Tibial nerve (tissue), 4 donors: Measurements from ENCODE around the gene PTPRG. TPM values are rescaled to one million over a fixed set of nuclear protein-coding genes. Genes with fewer than 3 reads are reported as not detected.

ENCODE experiments used
- DNase-seq, 2 donors: peaks; one replicate each; pipeline ENCODE4 v3.0.0-alpha.2; 2019; ENCODE audit warnings: low spot score in 2 of 2
- H3K27ac ChIP-seq, 4 donors: fragments of 200-600 bp; sonication (generic) in 3 of 4; one replicate each; pipeline ENCODE4 v1.5.1; 2017 to 2019; ENCODE audit warnings: mild to moderate bottlenecking in 1 of 4
- H3K27me3 ChIP-seq, 2 donors: fragments of 200-600 bp; sonication (generic) in 1 of 2; one replicate each; pipeline versions ENCODE4 v1.5.1 to v1.6.0; 2017 to 2019
- H3K36me3 ChIP-seq, 3 donors: fragments of 200-600 bp; sonication (generic); one replicate each; pipeline ENCODE4 v1.5.1; 2018 to 2019
- H3K4me1 ChIP-seq, 4 donors: fragments of 200-600 bp; sonication (generic) in 3 of 4; one replicate each; pipeline ENCODE4 v1.5.1; 2017 to 2019
- H3K4me3 ChIP-seq, 4 donors: fragments of 200-600 bp; sonication (generic) in 3 of 4; one replicate each; pipeline ENCODE4 v1.5.1; 2017 to 2019; ENCODE audit warnings: mild to moderate bottlenecking in 1 of 4, moderate library complexity in 1 of 4
- H3K9me3 ChIP-seq, 4 donors: fragments of 200-600 bp; sonication (generic) in 3 of 4; one replicate each; pipeline ENCODE4 v1.5.1; 2017 to 2019
- EP300 ChIP-seq, 2 donors: sonication (generic); formaldehyde crosslinking; IDR thresholded peaks; one replicate each; pipeline ENCODE4 v1.6.1; 2017; ENCODE audit warnings: antibody characterized with exemption in 2 of 2, mild to moderate bottlenecking in 1 of 2
- POLR2A ChIP-seq, 2 donors: fragments of 450-650 bp; IDR thresholded peaks; one replicate each; pipeline ENCODE4 v1.6.1; 2017; ENCODE audit warnings: antibody characterized with exemption in 2 of 2, mild to moderate bottlenecking in 2 of 2, moderate library complexity in 2 of 2
- WGBS, 2 donors: methylation state at CpG; one replicate each; pipeline ENCODE4 v1.1.5; 2018; 5-methylcytosine and 5-hydroxymethylcytosine counted together
- total RNA-seq, 4 donors: library from RNA; depleted of rRNA; stranded (reverse); fragments of >200 nt; gene quantifications; one replicate each; pipeline ENCODE4 v1.1.0, GENCODE V29; 2016
- TF ChIP-seq, protein P1 (sequence below), 5 experiments: fragments of 200-600 bp in 3 of 5; fragments of 450-650 bp in 2 of 5; sonication (generic) in 3 of 5; IDR thresholded peaks; one replicate each; pipeline ENCODE4 v1.5.1; 2016 to 2019; ENCODE audit warnings: antibody characterized with exemption in 5 of 5, mild to moderate bottlenecking in 3 of 5, moderate library complexity in 2 of 5

PTPRG gene
- total RNA-seq, 4 donors from 2014 or later = 112 to 174 (median 121) TPM

DNA sequence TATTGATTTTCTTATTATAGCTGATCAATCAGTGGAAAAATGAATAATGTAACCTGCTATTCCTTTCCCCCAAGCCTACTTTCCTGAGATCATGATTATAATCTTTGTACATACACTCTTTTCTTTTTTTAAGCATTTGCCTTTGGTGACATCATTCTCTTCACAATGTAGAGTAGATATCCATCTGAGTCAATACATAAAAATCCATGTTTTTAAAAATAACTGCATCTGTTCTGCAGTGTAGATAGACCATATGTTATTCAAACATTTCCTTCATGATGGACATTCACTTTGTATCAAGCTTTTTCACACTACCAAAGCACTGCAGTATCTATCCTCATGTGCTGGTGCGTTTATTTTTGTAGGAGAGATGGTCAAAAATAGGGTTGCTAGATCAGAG is 211.1 kb downstream of the PTPRG start:
- Histone ChIP-seq H3K36me3 (no peaks in the 10 kb centered on the region), H3K27me3 (no peaks in the 10 kb centered on the region), H3K9me3 (no peaks in the 10 kb centered on the region), H3K4me1 (peaks cover 0 to 13% (median 0%) of the 10 kb centered on the region in 4 donors), H3K27ac (no peak overlapping the region), H3K4me3 (no peak overlapping the region)
- 85 to 97% methylated on average over 1 of the region's 1 CpG for WGBS, 2 donors
- no peak for TF ChIP-seq POLR2A (IDR thresholded peaks at IDR 0.05)
- TF ChIP-seq EP300 (IDR thresholded peaks at IDR 0.05) = no peak
- TF ChIP-seq, protein P1, sequence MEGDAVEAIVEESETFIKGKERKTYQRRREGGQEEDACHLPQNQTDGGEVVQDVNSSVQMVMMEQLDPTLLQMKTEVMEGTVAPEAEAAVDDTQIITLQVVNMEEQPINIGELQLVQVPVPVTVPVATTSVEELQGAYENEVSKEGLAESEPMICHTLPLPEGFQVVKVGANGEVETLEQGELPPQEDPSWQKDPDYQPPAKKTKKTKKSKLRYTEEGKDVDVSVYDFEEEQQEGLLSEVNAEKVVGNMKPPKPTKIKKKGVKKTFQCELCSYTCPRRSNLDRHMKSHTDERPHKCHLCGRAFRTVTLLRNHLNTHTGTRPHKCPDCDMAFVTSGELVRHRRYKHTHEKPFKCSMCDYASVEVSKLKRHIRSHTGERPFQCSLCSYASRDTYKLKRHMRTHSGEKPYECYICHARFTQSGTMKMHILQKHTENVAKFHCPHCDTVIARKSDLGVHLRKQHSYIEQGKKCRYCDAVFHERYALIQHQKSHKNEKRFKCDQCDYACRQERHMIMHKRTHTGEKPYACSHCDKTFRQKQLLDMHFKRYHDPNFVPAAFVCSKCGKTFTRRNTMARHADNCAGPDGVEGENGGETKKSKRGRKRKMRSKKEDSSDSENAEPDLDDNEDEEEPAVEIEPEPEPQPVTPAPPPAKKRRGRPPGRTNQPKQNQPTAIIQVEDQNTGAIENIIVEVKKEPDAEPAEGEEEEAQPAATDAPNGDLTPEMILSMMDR (IDR thresholded peaks at IDR 0.05) = no peak
- no peak for DNase-seq

- 54 to 59% methylated on average over 7 of the region's 7 CpGs for WGBS, 2 donors
- Histone ChIP-seq H3K4me1 (peaks cover 0 to 13% (median 0%) of the 10 kb centered on the region in 4 donors), H3K27ac (no peak overlapping the region), H3K9me3 (no peaks in the 10 kb centered on the region), H3K36me3 (no peaks in the 10 kb centered on the region), H3K27me3 (no peaks in the 10 kb centered on the region), H3K4me3 (no peak overlapping the region)
- TF ChIP-seq POLR2A (IDR thresholded peaks at IDR 0.05) (no peak), EP300 (IDR thresholded peaks at IDR 0.05) (no peak)
- TF ChIP-seq, protein P1 (IDR thresholded peaks at IDR 0.05) = no peak
- no peak for DNase-seq
These were observed 213.0 kb downstream of the PTPRG start for GRCh38 chr3:61774279-61774890.

GRCh38 chr3:61776390-61776789 is 215.0 kb downstream of the PTPRG start:
- Histone ChIP-seq H3K4me3 (no peak overlapping the region), H3K27ac (peak overlapping the region in 2 of 4 donors; percentile 11 to 43), H3K36me3 (no peaks in the 10 kb centered on the region)

DNA sequence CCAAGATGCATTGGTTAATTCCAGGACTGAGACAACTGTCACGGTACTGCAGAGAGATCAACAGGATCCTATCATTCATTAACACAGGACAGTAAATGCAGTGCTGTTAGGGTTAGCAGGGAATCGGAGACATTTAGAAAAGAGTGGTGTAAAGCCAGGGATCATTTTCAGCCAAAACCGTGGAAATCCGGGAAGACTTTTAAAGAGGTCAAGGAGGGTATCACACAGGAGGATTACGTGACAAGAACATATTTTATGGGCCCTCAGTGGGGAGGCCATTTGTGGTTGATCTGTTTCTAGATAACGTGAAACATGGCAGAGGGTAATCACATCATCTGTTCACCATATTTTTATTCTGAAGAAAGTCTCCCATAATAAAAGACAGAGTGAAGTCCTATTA is 216.1 kb downstream of the PTPRG start:
- Histone ChIP-seq H3K27ac (no peak overlapping the region), H3K4me3 (no peak overlapping the region), H3K9me3 (no peaks in the 10 kb centered on the region), H3K4me1 (peaks cover 0 to 26% (median 0%) of the 10 kb centered on the region in 4 donors), H3K27me3 (no peaks in the 10 kb centered on the region), H3K36me3 (no peaks in the 10 kb centered on the region)
- TF ChIP-seq, protein P1 (IDR thresholded peaks at IDR 0.05) = no peak
- TF ChIP-seq EP300 (IDR thresholded peaks at IDR 0.05) (no peak), POLR2A (IDR thresholded peaks at IDR 0.05) (no peak)
- 53 to 61% methylated on average over 6 of the region's 6 CpGs for WGBS, 2 donors
- no peak for DNase-seq

More at GRCh38 chr3:61776390-61776789, 215.0 kb downstream of the PTPRG start:
- peak in 1 of 2 donors; percentile 27 for TF ChIP-seq EP300 (IDR thresholded peaks at IDR 0.05)
- TF ChIP-seq, protein P1 (IDR thresholded peaks at IDR 0.05) = no peak
- H3K4me1 ChIP-seq = peaks cover 0 to 26% (median 0%) of the 10 kb centered on the region in 4 donors
- no peak for DNase-seq
- H3K27me3 ChIP-seq = no peaks in the 10 kb centered on the region
- 77 to 80% methylated on average over 5 of the region's 5 CpGs for WGBS, 2 donors
- no peaks in the 10 kb centered on the region for H3K9me3 ChIP-seq

- no peaks in the 10 kb centered on the region for H3K27me3 ChIP-seq
- no peaks in the 10 kb centered on the region for H3K36me3 ChIP-seq
- TF ChIP-seq POLR2A (IDR thresholded peaks at IDR 0.05) (no peak), EP300 (IDR thresholded peaks at IDR 0.05) (no peak)
- TF ChIP-seq, protein P1 (IDR thresholded peaks at IDR 0.05) = no peak
- no peak overlapping the region for H3K4me3 ChIP-seq
- no peak for DNase-seq
- 85 to 87% methylated on average over 5 of the region's 5 CpGs for WGBS, 2 donors
- no peaks in the 10 kb centered on the region for H3K9me3 ChIP-seq
- H3K27ac ChIP-seq = no peak overlapping the region
- peaks cover 0 to 26% (median 0%) of the 10 kb centered on the region in 4 donors for H3K4me1 ChIP-seq
These were observed 216.7 kb downstream of the PTPRG start for GRCh38 chr3:61778095-61778494.
